ENCODE results near the gene CPN2. TPM values are rescaled to one million over a fixed set of nuclear protein-coding genes. Genes with fewer than 3 reads are reported as not detected.

The CPN2 gene
- total RNA-seq, 4 donors from 2014 or later: 0.24 to 0.50 TPM; not detected in 2

GRCh38 chr3:194321693-194322640, 29.2 kb downstream of the CPN2 start:
- DNase-seq (ENCODE audit: low spot score) (no peak), ATAC-seq (ENCODE audit: low FRiP score) (no peak)
- no peak for TF ChIP-seq CTCF (IDR thresholded peaks at IDR 0.05)

GRCh38 chr3:194320744-194321243, 30.3 kb downstream of the CPN2 start:
- ATAC-seq (ENCODE audit: low FRiP score) (no peak), DNase-seq (ENCODE audit: low spot score) (no peak)
- TF ChIP-seq CTCF (IDR thresholded peaks at IDR 0.05): no peak

GRCh38 chr3:194320100-194320499, 31.0 kb downstream of the CPN2 start:
- ATAC-seq (ENCODE audit: low FRiP score) (no peak), DNase-seq (ENCODE audit: low spot score) (no peak)
- no peak for TF ChIP-seq CTCF (IDR thresholded peaks at IDR 0.05)

- no peak for DNase-seq (ENCODE audit: low spot score)
- ATAC-seq (ENCODE audit: low FRiP score): no peak
- TF ChIP-seq CTCF (IDR thresholded peaks at IDR 0.05): no peak
Measured at GRCh38 chr3:194318511-194319161, 32.5 kb downstream of the CPN2 start.

GRCh38 chr3:194316918-194317317, 34.2 kb downstream of the CPN2 start:
- TF ChIP-seq CTCF (IDR thresholded peaks at IDR 0.05): no peak
- DNase-seq (ENCODE audit: low spot score) (no peak), ATAC-seq (ENCODE audit: low FRiP score) (no peak)

- DNase-seq (ENCODE audit: low spot score) (no peak), ATAC-seq (ENCODE audit: low FRiP score) (no peak)
- TF ChIP-seq CTCF (IDR thresholded peaks at IDR 0.05): no peak
Measured at GRCh38 chr3:194315965-194316361, 35.2 kb downstream of the CPN2 start.
